Trophoblast cell (in vitro differentiated cells and primary cell): ENCODE measurements around the gene KDM2A.

Experiments
- DNase-seq, 2 donors: peaks; one replicate each; pipeline ENCODE4 v3.0.0-alpha.2; 2016
- H2AFZ ChIP-seq: 2 replicates; pipeline ENCODE4 v1.6.1; 2013; ENCODE audit warnings: low read length, moderate library complexity, mild to moderate bottlenecking; ENCODE audit not compliant: insufficient read depth, poor library complexity
- H2AK5ac ChIP-seq: 2 replicates; pipeline ENCODE4 v1.6.1; 2013; ENCODE audit warnings: mild to moderate bottlenecking, low read length
- H2BK120ac ChIP-seq: 2 replicates; pipeline ENCODE4 v1.6.1; 2013; ENCODE audit warnings: low read length, mild to moderate bottlenecking, moderate library complexity; ENCODE audit not compliant: insufficient read depth, poor library complexity
- H2BK12ac ChIP-seq: 2 replicates; pipeline ENCODE4 v1.6.1; 2013; ENCODE audit warnings: mild to moderate bottlenecking, low read length, moderate library complexity
- H2BK5ac ChIP-seq: 2 replicates; pipeline ENCODE4 v1.6.1; 2013; ENCODE audit warnings: low read length, low read depth, moderate library complexity, mild to moderate bottlenecking; ENCODE audit not compliant: poor library complexity
- H3K14ac ChIP-seq: 2 replicates; pipeline ENCODE4 v1.6.1; 2013; ENCODE audit warnings: mild to moderate bottlenecking, low read length
- H3K18ac ChIP-seq: 2 replicates; pipeline ENCODE4 v1.6.1; 2013; ENCODE audit warnings: mild to moderate bottlenecking, low read length
- H3K23ac ChIP-seq: 2 replicates; pipeline ENCODE4 v1.6.1; 2013; ENCODE audit warnings: low read length
- H3K27ac ChIP-seq: 2 replicates; pipeline ENCODE4 v1.5.1; 2013; ENCODE audit warnings: low read depth, mild to moderate bottlenecking, inconsistent platforms, low read length, moderate library complexity
- H3K27me3 ChIP-seq: 2 replicates; pipeline ENCODE4 v1.6.1; 2013; ENCODE audit warnings: inconsistent platforms, mild to moderate bottlenecking, low read length, moderate library complexity; ENCODE audit not compliant: insufficient read depth
- H3K36me3 ChIP-seq, 2 experiments: 1 replicate in 1 of 2; 2 replicates in 1 of 2; pipeline ENCODE4 v1.6.1; 2013; ENCODE audit warnings: low read length in 2 of 2, mild to moderate bottlenecking in 2 of 2, moderate library complexity in 1 of 2; ENCODE audit not compliant: insufficient read depth in 2 of 2, control insufficient read depth in 1 of 2
- H3K4ac ChIP-seq: 2 replicates; pipeline ENCODE4 v1.6.1; 2013; ENCODE audit warnings: low read depth, mild to moderate bottlenecking, low read length, moderate library complexity
- H3K4me1 ChIP-seq, 2 experiments: 1 replicate in 1 of 2; 2 replicates in 1 of 2; pipeline ENCODE4 v1.6.1; 2013; ENCODE audit warnings: low read length in 2 of 2, mild to moderate bottlenecking in 2 of 2, moderate library complexity in 1 of 2; ENCODE audit not compliant: insufficient read depth in 2 of 2, control insufficient read depth in 1 of 2
- H3K4me2 ChIP-seq: 2 replicates; pipeline ENCODE4 v1.6.1; 2013; ENCODE audit warnings: inconsistent platforms, mild to moderate bottlenecking, low read length, moderate library complexity
- H3K4me3 ChIP-seq: 2 replicates; pipeline ENCODE4 v1.5.1; 2013; ENCODE audit warnings: mild to moderate bottlenecking, low read depth, low read length, inconsistent platforms
- H3K79me1 ChIP-seq: one replicate; pipeline ENCODE4 v1.6.1; 2013; ENCODE audit warnings: low read length
- H3K79me2 ChIP-seq: 2 replicates; pipeline ENCODE4 v1.6.1; 2013; ENCODE audit warnings: low read length, mild to moderate bottlenecking; ENCODE audit not compliant: control insufficient read depth, insufficient read depth, poor library complexity
- H3K9ac ChIP-seq: 2 replicates; pipeline ENCODE4 v1.6.1; 2013; ENCODE audit warnings: mild to moderate bottlenecking, low read length
- H3K9me3 ChIP-seq: 2 replicates; pipeline ENCODE4 v1.6.1; 2013; ENCODE audit warnings: low read depth, mild to moderate bottlenecking, control low read depth, inconsistent platforms, low read length; ENCODE audit not compliant: insufficient read depth
- H4K12ac ChIP-seq: 2 replicates; pipeline ENCODE4 v1.6.1; 2013; ENCODE audit warnings: low read depth, mild to moderate bottlenecking, low read length, moderate library complexity
- H4K8ac ChIP-seq: 2 replicates; pipeline ENCODE4 v1.6.1; 2013; ENCODE audit warnings: low read depth, mild to moderate bottlenecking, low read length, moderate library complexity
- H4K91ac ChIP-seq: one replicate; pipeline ENCODE4 v1.6.1; 2013; ENCODE audit warnings: low read depth, mild to moderate bottlenecking, low read length, moderate library complexity
- WGBS: extraction: QIAGEN DNeasy Blood & Tissue Kit; methylation state at CpG from one replicate; pipeline ENCODE4 v1.1.7; 2013; ENCODE audit warnings: missing lambda C conversion rate; ENCODE audit not compliant: insufficient read length, insufficient coverage; ENCODE audit errors: extremely low coverage; 5-methylcytosine and 5-hydroxymethylcytosine counted together

The KDM2A gene

GRCh38 chr11:67269401-67270255 is 150.6 kb downstream of the KDM2A start:
- H3K4ac ChIP-seq = peak overlapping the region; percentile 16
- H2AFZ ChIP-seq = no peak overlapping the region
- H3K27me3 ChIP-seq = no peaks in the 10 kb centered on the region
- H3K4me1 ChIP-seq = peaks cover 26 to 35% of the 10 kb centered on the region in 2 experiments
- peak overlapping the region; percentile 10 for H4K8ac ChIP-seq
- peaks cover 5% of the 10 kb centered on the region for H3K79me1 ChIP-seq
- H3K9ac ChIP-seq = no peak overlapping the region
- no peak overlapping the region for H2AK5ac ChIP-seq
- H2BK120ac ChIP-seq = no peak overlapping the region
- peaks cover 21 to 22% of the 10 kb centered on the region in 2 experiments for H3K36me3 ChIP-seq
- no peak overlapping the region for H3K14ac ChIP-seq
- no peak overlapping the region for H3K23ac ChIP-seq
- no peak overlapping the region for H3K4me3 ChIP-seq
- peak overlapping the region; percentile 65 for H3K27ac ChIP-seq
- no peak overlapping the region for H4K12ac ChIP-seq
- no CpG with 5 or more reads among the region's 15 CpGs for WGBS
- no peak overlapping the region for H2BK5ac ChIP-seq
- no peak for DNase-seq
- H4K91ac ChIP-seq = peak overlapping the region; percentile 0
- no peak overlapping the region for H2BK12ac ChIP-seq
- peak overlapping the region; percentile 29 for H3K18ac ChIP-seq
- H3K9me3 ChIP-seq = no peaks in the 10 kb centered on the region
- H3K4me2 ChIP-seq = peak overlapping the region; percentile 51
- peaks cover 12% of the 10 kb centered on the region for H3K79me2 ChIP-seq

GRCh38 chr11:67270256-67271204 is 151.5 kb downstream of the KDM2A start:
- peaks cover 5% of the 10 kb centered on the region for H3K79me1 ChIP-seq
- no peak overlapping the region for H2BK12ac ChIP-seq
- peaks cover 26 to 38% of the 10 kb centered on the region in 2 experiments for H3K4me1 ChIP-seq
- peaks cover 12% of the 10 kb centered on the region for H3K79me2 ChIP-seq
- DNase-seq = no peak
- peak overlapping the region; percentile 51 for H3K4me2 ChIP-seq
- peak overlapping the region; percentile 10 for H4K8ac ChIP-seq
- no peak overlapping the region for H3K9ac ChIP-seq
- no peak overlapping the region for H3K14ac ChIP-seq
- H2AFZ ChIP-seq = no peak overlapping the region
- H2AK5ac ChIP-seq = no peak overlapping the region
- no CpG with 5 or more reads among the region's 28 CpGs for WGBS
- no peak overlapping the region for H3K23ac ChIP-seq
- H3K9me3 ChIP-seq = no peaks in the 10 kb centered on the region
- H3K4ac ChIP-seq = no peak overlapping the region
- peak overlapping the region; percentile 65 for H3K27ac ChIP-seq
- no peak overlapping the region for H4K91ac ChIP-seq
- no peak overlapping the region for H4K12ac ChIP-seq
- peak overlapping the region; percentile 4 for H3K18ac ChIP-seq
- H2BK120ac ChIP-seq = no peak overlapping the region
- no peak overlapping the region for H2BK5ac ChIP-seq
- peaks cover 22 to 26% of the 10 kb centered on the region in 2 experiments for H3K36me3 ChIP-seq
- no peak overlapping the region for H3K4me3 ChIP-seq
- no peaks in the 10 kb centered on the region for H3K27me3 ChIP-seq

GRCh38 chr11:67271205-67271540 is 152.1 kb downstream of the KDM2A start:
- Histone ChIP-seq H4K12ac (no peak overlapping the region), H2AK5ac (no peak overlapping the region), H3K36me3 (peaks cover 22 to 30% of the 10 kb centered on the region in 2 experiments), H3K9me3 (no peaks in the 10 kb centered on the region), H2BK12ac (no peak overlapping the region), H4K8ac (no peak overlapping the region), H3K14ac (no peak overlapping the region), H3K4me3 (no peak overlapping the region), H3K9ac (no peak overlapping the region), H3K79me2 (peaks cover 12% of the 10 kb centered on the region), H3K4me2 (no peak overlapping the region), H4K91ac (no peak overlapping the region), H2BK5ac (no peak overlapping the region), H3K27ac (no peak overlapping the region), H3K4ac (no peak overlapping the region), H3K23ac (no peak overlapping the region), H3K4me1 (peaks cover 26 to 37% of the 10 kb centered on the region in 2 experiments), H3K18ac (no peak overlapping the region), H2AFZ (no peak overlapping the region), H2BK120ac (no peak overlapping the region), H3K27me3 (no peaks in the 10 kb centered on the region), H3K79me1 (peaks cover 5% of the 10 kb centered on the region)
- no CpG with 5 or more reads among the region's 5 CpGs for WGBS
- no peak for DNase-seq

GRCh38 chr11:67271541-67272284 is 152.7 kb downstream of the KDM2A start:
- no CpG with 5 or more reads among the region's 19 CpGs for WGBS
- Histone ChIP-seq H2AFZ (no peak overlapping the region), H4K12ac (no peak overlapping the region), H3K9me3 (no peaks in the 10 kb centered on the region), H3K36me3 (peaks cover 24 to 31% of the 10 kb centered on the region in 2 experiments), H3K27ac (no peak overlapping the region), H4K91ac (no peak overlapping the region), H2BK5ac (no peak overlapping the region), H2BK120ac (no peak overlapping the region), H3K9ac (no peak overlapping the region), H3K4me2 (no peak overlapping the region), H3K23ac (no peak overlapping the region), H3K79me1 (peaks cover 5% of the 10 kb centered on the region), H3K79me2 (peaks cover 10% of the 10 kb centered on the region), H3K4ac (peak overlapping the region; percentile 10), H4K8ac (no peak overlapping the region), H3K14ac (no peak overlapping the region), H2BK12ac (no peak overlapping the region), H3K18ac (no peak overlapping the region), H3K27me3 (no peaks in the 10 kb centered on the region), H2AK5ac (no peak overlapping the region), H3K4me3 (no peak overlapping the region), H3K4me1 (peaks cover 26 to 37% of the 10 kb centered on the region in 2 experiments)
- DNase-seq = peak; percentile 81 to 84
